Trophoblast cell (in vitro differentiated cells and primary cell): ENCODE measurements around the gene MDM2.

ENCODE experiments used
- DNase-seq, 2 donors: peaks; one replicate each; pipeline ENCODE4 v3.0.0-alpha.2; 2016
- H2AFZ ChIP-seq: 2 replicates; pipeline ENCODE4 v1.6.1; 2013; ENCODE audit warnings: low read length, moderate library complexity, mild to moderate bottlenecking; ENCODE audit not compliant: insufficient read depth, poor library complexity
- H2AK5ac ChIP-seq: 2 replicates; pipeline ENCODE4 v1.6.1; 2013; ENCODE audit warnings: mild to moderate bottlenecking, low read length
- H2BK120ac ChIP-seq: 2 replicates; pipeline ENCODE4 v1.6.1; 2013; ENCODE audit warnings: low read length, mild to moderate bottlenecking, moderate library complexity; ENCODE audit not compliant: insufficient read depth, poor library complexity
- H2BK12ac ChIP-seq: 2 replicates; pipeline ENCODE4 v1.6.1; 2013; ENCODE audit warnings: mild to moderate bottlenecking, low read length, moderate library complexity
- H2BK5ac ChIP-seq: 2 replicates; pipeline ENCODE4 v1.6.1; 2013; ENCODE audit warnings: low read length, low read depth, moderate library complexity, mild to moderate bottlenecking; ENCODE audit not compliant: poor library complexity
- H3K14ac ChIP-seq: 2 replicates; pipeline ENCODE4 v1.6.1; 2013; ENCODE audit warnings: mild to moderate bottlenecking, low read length
- H3K18ac ChIP-seq: 2 replicates; pipeline ENCODE4 v1.6.1; 2013; ENCODE audit warnings: mild to moderate bottlenecking, low read length
- H3K23ac ChIP-seq: 2 replicates; pipeline ENCODE4 v1.6.1; 2013; ENCODE audit warnings: low read length
- H3K27ac ChIP-seq: 2 replicates; pipeline ENCODE4 v1.5.1; 2013; ENCODE audit warnings: low read depth, mild to moderate bottlenecking, inconsistent platforms, low read length, moderate library complexity
- H3K27me3 ChIP-seq: 2 replicates; pipeline ENCODE4 v1.6.1; 2013; ENCODE audit warnings: inconsistent platforms, mild to moderate bottlenecking, low read length, moderate library complexity; ENCODE audit not compliant: insufficient read depth
- H3K36me3 ChIP-seq, 2 experiments: 1 replicate in 1 of 2; 2 replicates in 1 of 2; pipeline ENCODE4 v1.6.1; 2013; ENCODE audit warnings: low read length in 2 of 2, mild to moderate bottlenecking in 2 of 2, moderate library complexity in 1 of 2; ENCODE audit not compliant: insufficient read depth in 2 of 2, control insufficient read depth in 1 of 2
- H3K4ac ChIP-seq: 2 replicates; pipeline ENCODE4 v1.6.1; 2013; ENCODE audit warnings: low read depth, mild to moderate bottlenecking, low read length, moderate library complexity
- H3K4me1 ChIP-seq, 2 experiments: 1 replicate in 1 of 2; 2 replicates in 1 of 2; pipeline ENCODE4 v1.6.1; 2013; ENCODE audit warnings: low read length in 2 of 2, mild to moderate bottlenecking in 2 of 2, moderate library complexity in 1 of 2; ENCODE audit not compliant: insufficient read depth in 2 of 2, control insufficient read depth in 1 of 2
- H3K4me2 ChIP-seq: 2 replicates; pipeline ENCODE4 v1.6.1; 2013; ENCODE audit warnings: inconsistent platforms, mild to moderate bottlenecking, low read length, moderate library complexity
- H3K4me3 ChIP-seq: 2 replicates; pipeline ENCODE4 v1.5.1; 2013; ENCODE audit warnings: mild to moderate bottlenecking, low read depth, low read length, inconsistent platforms
- H3K79me1 ChIP-seq: one replicate; pipeline ENCODE4 v1.6.1; 2013; ENCODE audit warnings: low read length
- H3K79me2 ChIP-seq: 2 replicates; pipeline ENCODE4 v1.6.1; 2013; ENCODE audit warnings: low read length, mild to moderate bottlenecking; ENCODE audit not compliant: control insufficient read depth, insufficient read depth, poor library complexity
- H3K9ac ChIP-seq: 2 replicates; pipeline ENCODE4 v1.6.1; 2013; ENCODE audit warnings: mild to moderate bottlenecking, low read length
- H3K9me3 ChIP-seq: 2 replicates; pipeline ENCODE4 v1.6.1; 2013; ENCODE audit warnings: low read depth, mild to moderate bottlenecking, control low read depth, inconsistent platforms, low read length; ENCODE audit not compliant: insufficient read depth
- H4K12ac ChIP-seq: 2 replicates; pipeline ENCODE4 v1.6.1; 2013; ENCODE audit warnings: low read depth, mild to moderate bottlenecking, low read length, moderate library complexity
- H4K8ac ChIP-seq: 2 replicates; pipeline ENCODE4 v1.6.1; 2013; ENCODE audit warnings: low read depth, mild to moderate bottlenecking, low read length, moderate library complexity
- H4K91ac ChIP-seq: one replicate; pipeline ENCODE4 v1.6.1; 2013; ENCODE audit warnings: low read depth, mild to moderate bottlenecking, low read length, moderate library complexity
- WGBS: extraction: QIAGEN DNeasy Blood & Tissue Kit; methylation state at CpG from one replicate; pipeline ENCODE4 v1.1.7; 2013; ENCODE audit warnings: missing lambda C conversion rate; ENCODE audit not compliant: insufficient read length, insufficient coverage; ENCODE audit errors: extremely low coverage; 5-methylcytosine and 5-hydroxymethylcytosine counted together

Gene MDM2

DNA sequence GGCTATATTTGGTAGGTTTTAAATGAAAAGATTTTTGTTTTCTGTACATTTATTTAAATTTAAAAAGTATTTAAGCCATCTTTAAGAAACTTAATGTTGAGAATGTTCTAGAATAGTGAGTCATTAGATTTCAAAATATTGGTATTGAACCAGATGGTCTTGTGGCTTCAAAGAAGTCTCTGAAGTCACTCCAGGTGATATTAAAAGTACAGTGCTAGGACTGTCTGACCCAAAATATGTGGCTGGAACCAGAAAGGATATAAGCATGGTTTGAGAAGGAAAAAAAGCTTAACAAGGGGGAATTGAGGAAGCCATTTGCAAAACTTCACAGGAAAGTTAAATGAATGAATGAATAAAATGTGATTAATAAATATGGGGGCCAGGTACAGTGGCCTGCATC lies 28.7 kb upstream of the MDM2 start:
- H3K4me2 ChIP-seq: no peak overlapping the region
- H3K4me1 ChIP-seq: peaks cover 7 to 8% of the 10 kb centered on the region in 2 experiments
- no peak overlapping the region for H3K9ac ChIP-seq
- H3K36me3 ChIP-seq: no peaks in the 10 kb centered on the region
- H4K12ac ChIP-seq: no peak overlapping the region
- no peak overlapping the region for H3K4ac ChIP-seq
- no peak overlapping the region for H3K4me3 ChIP-seq
- no peak overlapping the region for H4K8ac ChIP-seq
- no peak overlapping the region for H4K91ac ChIP-seq
- DNase-seq: peak in 1 of 2 donors; percentile 32
- no peak overlapping the region for H2BK120ac ChIP-seq
- H3K27me3 ChIP-seq: no peaks in the 10 kb centered on the region
- no peak overlapping the region for H3K27ac ChIP-seq
- no peak overlapping the region for H2AK5ac ChIP-seq
- no peak overlapping the region for H2BK5ac ChIP-seq
- H2AFZ ChIP-seq: no peak overlapping the region
- no peaks in the 10 kb centered on the region for H3K9me3 ChIP-seq
- H3K79me2 ChIP-seq: no peaks in the 10 kb centered on the region
- H2BK12ac ChIP-seq: no peak overlapping the region
- no peak overlapping the region for H3K14ac ChIP-seq
- H3K18ac ChIP-seq: no peak overlapping the region
- H3K79me1 ChIP-seq: peaks cover 2% of the 10 kb centered on the region
- no peak overlapping the region for H3K23ac ChIP-seq

DNA sequence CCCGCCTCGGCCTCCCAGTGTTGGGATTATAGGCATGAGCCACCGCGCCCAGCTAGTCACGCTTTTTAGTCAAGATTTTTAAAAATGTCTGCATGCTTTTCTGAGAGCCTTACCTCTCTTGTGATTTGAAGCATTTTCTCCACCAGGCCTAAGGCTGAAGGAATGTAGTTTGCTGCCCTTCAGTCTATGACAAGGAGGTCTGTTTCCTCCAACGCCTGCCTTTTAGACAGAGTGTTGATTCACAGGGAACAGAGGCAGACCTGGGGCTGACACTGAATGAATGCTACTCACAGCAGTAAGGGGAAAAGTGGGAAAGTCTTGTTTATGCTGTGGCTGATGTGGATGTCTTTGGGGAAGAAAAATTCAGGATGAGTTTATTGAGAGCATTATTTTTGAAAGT lies 27.2 kb upstream of the MDM2 start:
- no peak overlapping the region for H3K4me2 ChIP-seq
- H3K36me3 ChIP-seq: no peaks in the 10 kb centered on the region
- peak; percentile 80 to 89 for DNase-seq
- H3K4ac ChIP-seq: no peak overlapping the region
- peak overlapping the region; percentile 64 for H3K27ac ChIP-seq
- no peaks in the 10 kb centered on the region for H3K9me3 ChIP-seq
- no peak overlapping the region for H2BK5ac ChIP-seq
- H2BK120ac ChIP-seq: no peak overlapping the region
- no peak overlapping the region for H3K14ac ChIP-seq
- no peak overlapping the region for H3K18ac ChIP-seq
- no peak overlapping the region for H3K9ac ChIP-seq
- H3K4me1 ChIP-seq: peaks cover 7 to 8% of the 10 kb centered on the region in 2 experiments
- no CpG with 5 or more reads among the region's 6 CpGs for WGBS
- H2BK12ac ChIP-seq: no peak overlapping the region
- no peak overlapping the region for H3K4me3 ChIP-seq
- H3K79me2 ChIP-seq: peaks cover 3% of the 10 kb centered on the region
- H2AK5ac ChIP-seq: no peak overlapping the region
- no peak overlapping the region for H4K12ac ChIP-seq
- no peak overlapping the region for H4K8ac ChIP-seq
- H2AFZ ChIP-seq: no peak overlapping the region
- H4K91ac ChIP-seq: no peak overlapping the region
- H3K23ac ChIP-seq: no peak overlapping the region
- H3K27me3 ChIP-seq: no peaks in the 10 kb centered on the region
- peaks cover 10% of the 10 kb centered on the region for H3K79me1 ChIP-seq

DNA sequence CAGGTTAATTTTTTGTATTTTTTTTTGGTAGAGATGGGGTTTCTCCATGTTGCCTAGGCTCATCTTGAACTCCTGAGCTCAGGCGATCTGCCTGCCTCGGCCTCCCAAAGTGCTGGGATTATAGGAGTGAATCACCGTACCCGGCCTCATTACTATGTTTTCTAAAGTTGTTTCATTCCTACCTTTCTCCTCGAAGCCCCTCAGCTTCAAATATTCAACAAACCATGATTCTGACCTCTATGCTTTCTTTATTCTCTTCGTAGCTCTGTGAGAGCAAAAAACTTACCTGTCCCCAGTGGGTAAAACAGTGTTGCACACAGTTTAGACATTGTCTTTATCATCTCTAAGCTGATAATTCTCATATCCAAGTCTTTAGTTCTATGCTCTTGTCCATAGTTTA lies 26.2 kb upstream of the MDM2 start:
- no peaks in the 10 kb centered on the region for H3K36me3 ChIP-seq
- H3K4me2 ChIP-seq: no peak overlapping the region
- no peak overlapping the region for H3K23ac ChIP-seq
- no peak overlapping the region for H2AFZ ChIP-seq
- DNase-seq: no peak
- H4K8ac ChIP-seq: no peak overlapping the region
- peaks cover 3% of the 10 kb centered on the region for H3K79me2 ChIP-seq
- WGBS: no CpG with 5 or more reads among the region's 6 CpGs
- no peak overlapping the region for H2BK12ac ChIP-seq
- H3K4me3 ChIP-seq: no peak overlapping the region
- H3K27ac ChIP-seq: no peak overlapping the region
- peaks cover 7 to 8% of the 10 kb centered on the region in 2 experiments for H3K4me1 ChIP-seq
- no peaks in the 10 kb centered on the region for H3K9me3 ChIP-seq
- no peak overlapping the region for H4K12ac ChIP-seq
- no peak overlapping the region for H3K18ac ChIP-seq
- H3K79me1 ChIP-seq: peaks cover 10% of the 10 kb centered on the region
- no peak overlapping the region for H3K14ac ChIP-seq
- no peak overlapping the region for H2BK120ac ChIP-seq
- H4K91ac ChIP-seq: peak overlapping the region; percentile 1
- no peak overlapping the region for H2BK5ac ChIP-seq
- no peak overlapping the region for H3K4ac ChIP-seq
- H3K9ac ChIP-seq: no peak overlapping the region
- no peaks in the 10 kb centered on the region for H3K27me3 ChIP-seq
- H2AK5ac ChIP-seq: no peak overlapping the region

DNA sequence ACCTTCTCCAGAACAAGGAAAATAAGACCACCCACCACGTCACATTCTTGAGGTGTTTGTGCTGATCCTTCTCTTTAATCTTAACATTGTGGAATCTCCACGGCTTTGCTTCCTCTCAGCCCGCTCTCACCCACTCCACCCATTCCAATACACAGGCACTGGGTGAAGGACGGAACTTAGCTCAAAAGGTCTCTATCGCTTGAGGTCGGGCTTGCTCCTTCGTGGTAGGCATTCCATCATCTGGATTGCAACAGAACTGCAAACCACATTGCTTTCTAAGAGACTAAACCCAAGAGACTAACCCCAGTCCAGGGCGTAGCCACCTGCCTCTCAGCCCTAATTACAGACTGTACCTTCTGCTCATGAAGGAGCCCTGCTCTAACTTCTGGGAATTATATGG lies 24.0 kb upstream of the MDM2 start:
- Histone ChIP-seq H3K4ac (no peak overlapping the region), H4K12ac (no peak overlapping the region), H3K9me3 (no peaks in the 10 kb centered on the region), H3K4me1 (peaks cover 7 to 9% of the 10 kb centered on the region in 2 experiments), H2BK5ac (peak overlapping the region; percentile 11), H3K36me3 (no peaks in the 10 kb centered on the region), H3K9ac (no peak overlapping the region), H2AFZ (no peak overlapping the region), H3K23ac (no peak overlapping the region), H3K27ac (peak overlapping the region; percentile 60), H2BK120ac (no peak overlapping the region), H3K27me3 (no peaks in the 10 kb centered on the region), H3K79me1 (peaks cover 21% of the 10 kb centered on the region), H3K79me2 (peaks cover 3% of the 10 kb centered on the region), H2BK12ac (peak overlapping the region; percentile 6), H4K8ac (no peak overlapping the region), H4K91ac (no peak overlapping the region), H3K4me3 (no peak overlapping the region), H3K18ac (no peak overlapping the region), H2AK5ac (no peak overlapping the region), H3K4me2 (no peak overlapping the region), H3K14ac (no peak overlapping the region)
- no CpG with 5 or more reads among the region's 8 CpGs for WGBS
- DNase-seq: peak; percentile 66 to 79
